Gastroesophageal sphincter (tissue), 3 donors: Measurements from ENCODE around the gene MXRA7.

Experiments
- EP300 ChIP-seq: sonication (generic); formaldehyde crosslinking; IDR thresholded peaks from one replicate; pipeline ENCODE4 v1.6.1; 2017; ENCODE audit warnings: antibody characterized with exemption, mild to moderate bottlenecking
- POLR2A ChIP-seq, 2 donors: fragments of 450-650 bp; IDR thresholded peaks; one replicate each; pipeline ENCODE4 v1.6.1; 2017; ENCODE audit warnings: antibody characterized with exemption in 2 of 2, mild to moderate bottlenecking in 2 of 2, moderate library complexity in 1 of 2
- POLR2AphosphoS5 ChIP-seq: sonication (generic); formaldehyde crosslinking; IDR thresholded peaks from one replicate; pipeline ENCODE4 v1.6.1; 2017; ENCODE audit warnings: antibody characterized with exemption
- TF ChIP-seq, protein P1 (sequence below), 4 experiments: fragments of 200-600 bp in 2 of 4; fragments of 450-650 bp in 2 of 4; sonication (generic) in 1 of 4; IDR thresholded peaks; one replicate each; pipeline ENCODE4 v1.5.1; 2017 to 2019; ENCODE audit warnings: antibody characterized with exemption in 4 of 4, mild to moderate bottlenecking in 2 of 4, moderate library complexity in 2 of 4

DNA sequence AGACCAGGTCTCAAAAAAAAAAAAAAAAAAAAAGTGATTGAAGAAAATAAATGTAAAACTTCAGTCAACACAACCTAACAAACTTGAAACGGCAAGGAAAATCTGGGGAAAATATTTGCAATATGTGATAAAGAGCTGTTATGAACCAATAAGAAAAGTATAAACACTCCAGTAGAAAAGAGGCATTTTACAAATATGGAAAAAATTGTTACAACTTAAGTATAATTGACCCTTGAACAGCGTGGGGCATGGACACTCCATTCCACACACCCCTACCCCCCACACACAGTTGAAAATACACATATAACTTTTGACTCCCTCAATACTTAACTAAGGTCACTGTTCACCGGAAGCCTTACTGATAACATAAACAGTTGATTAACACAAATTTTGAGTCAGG, 47.8 kb upstream of the MXRA7 start:
- TF ChIP-seq, protein P1, sequence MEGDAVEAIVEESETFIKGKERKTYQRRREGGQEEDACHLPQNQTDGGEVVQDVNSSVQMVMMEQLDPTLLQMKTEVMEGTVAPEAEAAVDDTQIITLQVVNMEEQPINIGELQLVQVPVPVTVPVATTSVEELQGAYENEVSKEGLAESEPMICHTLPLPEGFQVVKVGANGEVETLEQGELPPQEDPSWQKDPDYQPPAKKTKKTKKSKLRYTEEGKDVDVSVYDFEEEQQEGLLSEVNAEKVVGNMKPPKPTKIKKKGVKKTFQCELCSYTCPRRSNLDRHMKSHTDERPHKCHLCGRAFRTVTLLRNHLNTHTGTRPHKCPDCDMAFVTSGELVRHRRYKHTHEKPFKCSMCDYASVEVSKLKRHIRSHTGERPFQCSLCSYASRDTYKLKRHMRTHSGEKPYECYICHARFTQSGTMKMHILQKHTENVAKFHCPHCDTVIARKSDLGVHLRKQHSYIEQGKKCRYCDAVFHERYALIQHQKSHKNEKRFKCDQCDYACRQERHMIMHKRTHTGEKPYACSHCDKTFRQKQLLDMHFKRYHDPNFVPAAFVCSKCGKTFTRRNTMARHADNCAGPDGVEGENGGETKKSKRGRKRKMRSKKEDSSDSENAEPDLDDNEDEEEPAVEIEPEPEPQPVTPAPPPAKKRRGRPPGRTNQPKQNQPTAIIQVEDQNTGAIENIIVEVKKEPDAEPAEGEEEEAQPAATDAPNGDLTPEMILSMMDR (IDR thresholded peaks at IDR 0.05), result no peak
- TF ChIP-seq POLR2AphosphoS5 (no peak), POLR2A (IDR thresholded peaks at IDR 0.05) (no peak), EP300 (no peak)
